GM21717 (cell line): ENCODE results near the gene ENDOG.

ENCODE experiments used
- ATAC-seq: cut with Tn5 transposase; IDR thresholded peaks from one replicate; pipeline ENCODE4 v1.9.1; 2021; ENCODE audit warnings: mild to moderate bottlenecking, moderate library complexity; ENCODE audit not compliant: unreplicated experiment

Gene ENDOG

GRCh38 chr9:128798896-128799295 is 19.4 kb upstream of the ENDOG start:
- ATAC-seq = no peak

- ATAC-seq = no peak
These were observed 18.2 kb upstream of the ENDOG start for GRCh38 chr9:128800061-128800460.

GRCh38 chr9:128802482-128802881 is 15.8 kb upstream of the ENDOG start:
- ATAC-seq = no peak

- no peak for ATAC-seq
These were observed 12.6 kb upstream of the ENDOG start for GRCh38 chr9:128805661-128806060.

- ATAC-seq = no peak
These were observed 10.5 kb upstream of the ENDOG start for GRCh38 chr9:128807827-128808226.

GRCh38 chr9:128808543-128808942 is 9.8 kb upstream of the ENDOG start:
- no peak for ATAC-seq

GRCh38 chr9:128809036-128809599 is 9.2 kb upstream of the ENDOG start:
- no peak for ATAC-seq

GRCh38 chr9:128809831-128810230 is 8.5 kb upstream of the ENDOG start:
- no peak for ATAC-seq

- ATAC-seq = no peak
These were observed 7.4 kb upstream of the ENDOG start for GRCh38 chr9:128810873-128811272.

GRCh38 chr9:128818839-128819715 is 777 bp downstream of the ENDOG start:
- peak; percentile 31 for ATAC-seq

GRCh38 chr9:128819716-128820664 is 1.7 kb downstream of the ENDOG start:
- ATAC-seq = no peak

GRCh38 chr9:128820665-128821583 is 2.6 kb downstream of the ENDOG start:
- no peak for ATAC-seq

GRCh38 chr9:128821584-128822406 is 3.5 kb downstream of the ENDOG start:
- ATAC-seq = no peak

- no peak for ATAC-seq
These were observed 4.2 kb downstream of the ENDOG start for GRCh38 chr9:128822407-128823042.

GRCh38 chr9:128823362-128823902 is 5.1 kb downstream of the ENDOG start:
- ATAC-seq = no peak

- no peak for ATAC-seq
These were observed 5.7 kb downstream of the ENDOG start for GRCh38 chr9:128823903-128824406.

- ATAC-seq = no peak
These were observed 6.6 kb downstream of the ENDOG start for GRCh38 chr9:128824911-128825310.

- ATAC-seq = no peak
These were observed 7.8 kb downstream of the ENDOG start for GRCh38 chr9:128825923-128826700.
